Spleen (tissue), 11 donors: ENCODE results near the gene SDK2. TPM values are rescaled to one million over a fixed set of nuclear protein-coding genes. Genes with fewer than 3 reads are reported as not detected.

ENCODE experiments used
- DNase-seq: peaks from one replicate; pipeline ENCODE4 v3.0.0-alpha.2; 2020
- H3K27ac ChIP-seq, 8 donors: fragments of 200-600 bp; sonication (generic) in 7 of 8; 1 replicate in 4 of 8; 2 replicates in 4 of 8; pipeline versions ENCODE4 v1.5.0 to v1.8.0; 2016 to 2021; ENCODE audit warnings: inconsistent platforms in 4 of 8, mild to moderate bottlenecking in 4 of 8, moderate library complexity in 1 of 8
- H3K27me3 ChIP-seq, 7 donors: fragments of 200-600 bp; sonication (generic) in 6 of 7; replicated peaks in 1 of 7; 1 replicate in 4 of 7; 2 replicates in 3 of 7; pipeline versions ENCODE4 v1.5.0 to v1.8.0; 2016 to 2021; ENCODE audit warnings: inconsistent platforms in 3 of 7, mild to moderate bottlenecking in 1 of 7
- H3K36me3 ChIP-seq, 6 donors: fragments of 200-600 bp; sonication (generic) in 5 of 6; 1 replicate in 4 of 6; 2 replicates in 2 of 6; pipeline versions ENCODE4 v1.5.0 to v1.8.0; 2016 to 2021; ENCODE audit warnings: inconsistent platforms in 2 of 6
- H3K4me1 ChIP-seq, 6 donors: fragments of 200-600 bp; sonication (generic) in 5 of 6; 1 replicate in 3 of 6; 2 replicates in 3 of 6; pipeline versions ENCODE4 v1.5.0 to v1.8.0; 2016 to 2021; ENCODE audit warnings: inconsistent platforms in 3 of 6
- H3K4me3 ChIP-seq, 8 donors: fragments of 200-600 bp; sonication (generic) in 7 of 8; 1 replicate in 4 of 8; 2 replicates in 4 of 8; pipeline versions ENCODE4 v1.5.0 to v1.8.0; 2016 to 2021; ENCODE audit warnings: inconsistent platforms in 4 of 8, mild to moderate bottlenecking in 4 of 8, moderate library complexity in 2 of 8
- H3K9me3 ChIP-seq, 8 donors: fragments of 200-600 bp; sonication (generic) in 7 of 8; 1 replicate in 4 of 8; 2 replicates in 4 of 8; pipeline versions ENCODE4 v1.5.0 to v1.8.0; 2016 to 2021; ENCODE audit warnings: inconsistent platforms in 4 of 8
- POLR2A ChIP-seq, 3 donors: fragments of 450-650 bp; IDR thresholded peaks; one replicate each; pipeline ENCODE4 v1.5.1; 2017; ENCODE audit warnings: antibody characterized with exemption in 3 of 3, mild to moderate bottlenecking in 1 of 3
- POLR2AphosphoS5 ChIP-seq, 3 donors: sonication (generic); formaldehyde crosslinking; IDR thresholded peaks; one replicate each; pipeline ENCODE4 v1.5.1; 2017; ENCODE audit warnings: antibody characterized with exemption in 3 of 3
- WGBS, 5 donors: extraction: QIAGEN DNeasy Blood & Tissue Kit in 3 of 5; methylation state at CpG; one replicate each; pipeline versions ENCODE4 v1.1.5 to v1.1.7; 2013 to 2018; 5-methylcytosine and 5-hydroxymethylcytosine counted together
- intact Hi-C: fragments of 100-400 bp; cut with DNase I; formaldehyde crosslinking; loops from one replicate; pipeline ENCODE4 v1.15.0; 2023; ENCODE audit warnings: low total_unique reads
- polyA plus RNA-seq, 3 donors: library from polyadenylated mRNA; stranded (reverse); fragments of 200-250 nt; gene quantifications; one replicate each; pipeline ENCODE4 v1.2.1, GENCODE V29; 2013
- total RNA-seq, 7 donors: library from RNA; depleted of rRNA in 3 of 7; stranded (reverse); fragments of >200 nt in 3 of 7; fragmentation: NEBNext Ultra II Directional in 4 of 7; extraction: Animal tissue kit (Norgen Biotek cat#: 25700) in 4 of 7; gene quantifications; one replicate each; pipeline versions ENCODE4 v1.1.0 to v1.2.1, GENCODE V29; 2016 to 2021
- TF ChIP-seq, protein P1 (sequence below), 11 experiments: fragments of 200-600 bp in 7 of 11; fragments of 450-650 bp in 4 of 11; sonication (generic) in 4 of 11; IDR thresholded peaks in 8 of 11; conservative IDR thresholded peaks in 3 of 11; 1 replicate in 7 of 11; 2 replicates in 4 of 11; pipeline versions ENCODE4 v1.4.0 to v1.8.0; 2016 to 2021; ENCODE audit warnings: antibody characterized with exemption in 11 of 11, inconsistent platforms in 4 of 11, mild to moderate bottlenecking in 1 of 11
- donor health status: healthy with polysubstance abuse.
- donor health status: DM: no; HTN: no; CAD: no; lungs with moderate emphysema.
- donor health status: DM: no; HTN: no; CAD: no.
- donor health status: Bipolar disorder and iron deficiency.
- donor health status: healthy.
- donor health status: DM: no; HTN: no; CAD: no.
- donor health status: DM: yes; HTN: yes; CAD: no.

SDK2 gene
- total and polyA plus RNA-seq, 10 donors, result 0.86 to 16.5 (median 9.7) TPM

DNA sequence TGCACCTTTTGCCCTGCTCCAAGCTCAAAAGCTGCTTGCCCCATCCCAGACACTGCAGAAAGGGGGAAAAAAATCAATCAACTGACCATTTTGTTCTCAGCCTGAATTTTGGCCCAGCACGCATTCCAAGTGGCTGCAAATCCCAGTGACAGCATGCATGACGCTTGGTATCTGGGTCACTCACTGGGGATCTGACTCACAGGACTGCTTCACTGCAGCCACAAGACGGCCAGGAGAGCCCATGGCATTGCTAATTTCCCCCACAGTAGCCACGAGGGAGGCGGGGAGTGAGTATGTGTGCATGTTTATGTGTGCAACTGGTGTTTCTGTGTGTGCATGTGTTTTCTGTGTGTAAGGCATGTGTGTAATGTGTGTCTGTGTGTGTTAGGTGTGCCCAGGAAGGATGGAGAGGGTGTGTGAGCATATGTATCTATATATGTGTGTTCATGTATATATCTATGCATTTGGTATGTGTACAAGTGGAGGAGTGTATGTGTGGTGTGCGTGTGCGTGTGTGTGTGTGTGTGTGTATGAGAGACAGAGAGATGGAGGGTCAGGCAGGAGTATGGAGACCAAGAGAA, 33.8 kb downstream of the SDK2 start:
- 77 to 85% (median 77%) methylated on average over 7 of the region's 7 CpGs for WGBS, 5 donors

DNA sequence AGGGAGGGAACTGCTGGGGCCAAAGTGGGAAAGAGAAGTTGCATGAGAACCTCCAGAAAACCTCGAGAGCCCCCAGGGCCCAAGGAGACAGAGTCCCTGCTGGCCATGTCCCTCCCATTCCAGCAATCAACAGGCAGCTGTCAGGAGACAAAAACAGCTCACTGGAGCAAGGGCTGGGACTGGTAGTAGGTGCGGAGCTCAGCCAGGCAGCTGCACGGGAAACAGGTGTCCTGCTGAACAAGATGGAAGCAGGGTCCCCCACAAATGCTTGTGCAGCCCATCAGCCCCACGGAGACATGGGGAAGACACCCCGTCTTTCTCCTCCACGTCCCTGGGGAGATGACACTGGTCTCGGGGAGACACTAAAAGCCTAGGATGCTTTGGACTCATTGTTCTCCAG, 34.5 kb downstream of the SDK2 start:
- Histone ChIP-seq H3K36me3 (no peaks in the 10 kb centered on the region), H3K27ac (no peak overlapping the region), H3K4me3 (no peak overlapping the region), H3K27me3 (no peaks in the 10 kb centered on the region), H3K4me1 (peaks cover 0 to 7% (median 0%) of the 10 kb centered on the region in 6 donors), H3K9me3 (no peaks in the 10 kb centered on the region)
- DNase-seq, result no peak
- TF ChIP-seq POLR2AphosphoS5 (IDR thresholded peaks at IDR 0.05), result no peak
- TF ChIP-seq, protein P1, sequence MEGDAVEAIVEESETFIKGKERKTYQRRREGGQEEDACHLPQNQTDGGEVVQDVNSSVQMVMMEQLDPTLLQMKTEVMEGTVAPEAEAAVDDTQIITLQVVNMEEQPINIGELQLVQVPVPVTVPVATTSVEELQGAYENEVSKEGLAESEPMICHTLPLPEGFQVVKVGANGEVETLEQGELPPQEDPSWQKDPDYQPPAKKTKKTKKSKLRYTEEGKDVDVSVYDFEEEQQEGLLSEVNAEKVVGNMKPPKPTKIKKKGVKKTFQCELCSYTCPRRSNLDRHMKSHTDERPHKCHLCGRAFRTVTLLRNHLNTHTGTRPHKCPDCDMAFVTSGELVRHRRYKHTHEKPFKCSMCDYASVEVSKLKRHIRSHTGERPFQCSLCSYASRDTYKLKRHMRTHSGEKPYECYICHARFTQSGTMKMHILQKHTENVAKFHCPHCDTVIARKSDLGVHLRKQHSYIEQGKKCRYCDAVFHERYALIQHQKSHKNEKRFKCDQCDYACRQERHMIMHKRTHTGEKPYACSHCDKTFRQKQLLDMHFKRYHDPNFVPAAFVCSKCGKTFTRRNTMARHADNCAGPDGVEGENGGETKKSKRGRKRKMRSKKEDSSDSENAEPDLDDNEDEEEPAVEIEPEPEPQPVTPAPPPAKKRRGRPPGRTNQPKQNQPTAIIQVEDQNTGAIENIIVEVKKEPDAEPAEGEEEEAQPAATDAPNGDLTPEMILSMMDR (IDR thresholded peaks at IDR 0.05 in 8 of 11, conservative IDR thresholded peaks at IDR 0.05 in 3 of 11), result no peak
- intact Hi-C loops, result no loop called here
- WGBS, 5 donors, result 61 to 82% (median 75%) methylated on average over 7 of the region's 7 CpGs

More for the DNA sequence above, 33.8 kb downstream of the SDK2 start:
- H3K4me1 ChIP-seq, result peaks cover 0 to 7% (median 0%) of the 10 kb centered on the region in 6 donors
- intact Hi-C loops, result no loop called here
- TF ChIP-seq, protein P1 (IDR thresholded peaks at IDR 0.05 in 8 of 11, conservative IDR thresholded peaks at IDR 0.05 in 3 of 11), result no peak
- TF ChIP-seq POLR2AphosphoS5 (IDR thresholded peaks at IDR 0.05) (no peak), POLR2A (IDR thresholded peaks at IDR 0.05) (no peak)
- no peaks in the 10 kb centered on the region for H3K36me3 ChIP-seq
- DNase-seq, result no peak
- H3K27me3 ChIP-seq, result no peaks in the 10 kb centered on the region
- H3K27ac ChIP-seq, result no peak overlapping the region
- no peaks in the 10 kb centered on the region for H3K9me3 ChIP-seq
- no peak overlapping the region for H3K4me3 ChIP-seq

- Histone ChIP-seq H3K36me3 (no peaks in the 10 kb centered on the region), H3K27me3 (no peaks in the 10 kb centered on the region), H3K4me3 (no peak overlapping the region), H3K4me1 (peaks cover 0 to 7% (median 0%) of the 10 kb centered on the region in 6 donors), H3K27ac (no peak overlapping the region), H3K9me3 (no peaks in the 10 kb centered on the region)
- WGBS, 5 donors, result 83 to 89% (median 85%) methylated on average over 5 of the region's 5 CpGs
- TF ChIP-seq POLR2A (IDR thresholded peaks at IDR 0.05) (no peak), POLR2AphosphoS5 (IDR thresholded peaks at IDR 0.05) (no peak)
- TF ChIP-seq, protein P1 (IDR thresholded peaks at IDR 0.05 in 8 of 11, conservative IDR thresholded peaks at IDR 0.05 in 3 of 11), result no peak
- no peak for DNase-seq
- intact Hi-C loops, result no loop called here
These were observed 35.2 kb downstream of the SDK2 start for GRCh38 chr17:73609060-73609459.

- H3K4me1 ChIP-seq, result peaks cover 0 to under 1% (median 0%) of the 10 kb centered on the region in 6 donors
- WGBS, 5 donors, result 81 to 96% (median 91%) methylated on average over 7 to 8 of the region's 8 CpGs
- TF ChIP-seq POLR2A (IDR thresholded peaks at IDR 0.05) (no peak), POLR2AphosphoS5 (IDR thresholded peaks at IDR 0.05) (no peak)
- TF ChIP-seq, protein P1 (IDR thresholded peaks at IDR 0.05 in 8 of 11, conservative IDR thresholded peaks at IDR 0.05 in 3 of 11), result no peak
- DNase-seq, result no peak
- intact Hi-C loops, result no loop called here
- H3K27me3 ChIP-seq, result no peaks in the 10 kb centered on the region
- H3K4me3 ChIP-seq, result no peak overlapping the region
- H3K27ac ChIP-seq, result no peak overlapping the region
- no peaks in the 10 kb centered on the region for H3K36me3 ChIP-seq
- H3K9me3 ChIP-seq, result peaks cover 0 to 7% (median 0%) of the 10 kb centered on the region in 8 donors
These were observed 38.8 kb downstream of the SDK2 start for GRCh38 chr17:73605444-73605843.
